ENCODE measurements around the gene MED15. TPM values are rescaled to one million over a fixed set of nuclear protein-coding genes. Genes with fewer than 3 reads are reported as not detected.

MED15 gene
- total RNA-seq, 6 donors from 2014 or later, result 64.2 to 170 (median 123) TPM

DNA sequence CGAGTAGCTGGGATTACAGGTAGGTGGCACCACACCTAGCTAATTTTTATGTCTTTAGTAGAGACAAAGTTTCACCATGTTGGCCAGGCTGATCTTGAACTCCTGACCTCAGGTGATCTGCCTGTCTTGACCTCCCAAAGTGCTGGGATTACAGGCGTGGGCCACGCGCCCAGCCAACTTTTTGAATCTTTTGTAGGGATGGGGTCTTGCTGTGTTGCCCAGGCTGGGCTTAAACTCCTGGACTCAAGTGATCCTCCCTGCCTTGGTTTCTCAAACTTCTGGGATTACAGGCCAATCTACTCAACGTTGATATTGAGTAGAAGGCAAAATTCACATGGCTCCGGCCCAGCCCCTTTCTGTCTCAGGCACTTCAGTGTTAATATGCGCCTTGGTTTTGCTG, 93.9 kb downstream of the MED15 start:
- Histone ChIP-seq H3K27me3 (no peaks in the 10 kb centered on the region), H3K4me3 (no peak overlapping the region), H3K27ac (no peak overlapping the region), H3K9me3 (no peaks in the 10 kb centered on the region), H3K4me1 (peaks cover 0 to 4% (median 3%) of the 10 kb centered on the region in 4 donors), H3K36me3 (no peaks in the 10 kb centered on the region)
- no peak for ATAC-seq (ENCODE audit: low FRiP score in 2 of 2)
- no peak for DNase-seq
- no peak for TF ChIP-seq POLR2AphosphoS5 (IDR thresholded peaks at IDR 0.05)
- TF ChIP-seq EP300 (IDR thresholded peaks at IDR 0.05), result no peak
- TF ChIP-seq POLR2A (IDR thresholded peaks at IDR 0.05), result no peak
- no peak for TF ChIP-seq CTCF (IDR thresholded peaks at IDR 0.05)
- 77 to 78% methylated on average over 7 of the region's 7 CpGs for WGBS, 2 donors

GRCh38 chr22:20602609-20603164, 95.3 kb downstream of the MED15 start:
- Histone ChIP-seq H3K36me3 (no peaks in the 10 kb centered on the region), H3K4me1 (peaks cover 0 to 10% (median 7%) of the 10 kb centered on the region in 4 donors), H3K27me3 (no peaks in the 10 kb centered on the region), H3K4me3 (no peak overlapping the region), H3K27ac (no peak overlapping the region), H3K9me3 (no peaks in the 10 kb centered on the region)
- ATAC-seq (ENCODE audit: low FRiP score in 2 of 2) (no peak), DNase-seq (no peak)
- 73 to 75% methylated on average over 5 to 8 of the region's 8 CpGs for WGBS, 2 donors
- TF ChIP-seq EP300 (IDR thresholded peaks at IDR 0.05) (no peak), CTCF (IDR thresholded peaks at IDR 0.05) (no peak), POLR2A (IDR thresholded peaks at IDR 0.05) (no peak), POLR2AphosphoS5 (IDR thresholded peaks at IDR 0.05) (no peak)

DNA sequence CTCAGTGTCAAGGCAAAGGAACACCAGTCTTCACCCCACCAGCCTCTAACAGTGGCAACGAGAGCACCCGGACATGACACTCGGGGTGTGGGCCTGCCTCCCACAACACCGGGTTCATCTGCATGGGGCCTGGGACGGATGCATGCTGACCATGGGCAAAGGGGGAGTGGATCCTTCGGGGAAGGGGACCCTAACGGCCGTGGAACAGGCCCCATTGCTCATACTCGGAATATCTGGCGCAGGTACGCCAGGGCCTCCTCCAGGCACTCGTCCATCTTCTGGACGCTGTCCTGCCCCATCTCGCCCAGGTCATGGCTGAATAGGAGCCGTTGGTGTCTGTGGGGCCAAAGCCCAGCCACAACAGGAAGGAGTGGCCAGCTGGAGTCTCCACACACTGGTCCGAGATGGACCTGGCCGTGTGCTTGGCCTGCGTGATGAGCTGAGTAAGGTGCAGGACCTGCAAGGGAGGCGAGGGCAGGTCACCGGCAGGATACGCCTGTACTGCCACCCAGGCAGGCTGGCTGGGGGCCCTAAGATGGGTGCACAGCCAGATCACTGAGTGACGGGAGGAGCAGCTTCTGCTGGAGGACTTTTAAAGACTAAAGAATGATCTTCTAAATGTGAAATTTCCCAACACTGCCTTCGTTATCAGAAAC, 96.8 kb downstream of the MED15 start:
- 79 to 85% methylated on average over 13 to 23 of the region's 23 CpGs for WGBS, 2 donors
- Histone ChIP-seq H3K27me3 (no peaks in the 10 kb centered on the region), H3K9me3 (no peaks in the 10 kb centered on the region), H3K4me1 (peaks cover 0 to 10% (median 7%) of the 10 kb centered on the region in 4 donors), H3K4me3 (no peak overlapping the region), H3K36me3 (no peaks in the 10 kb centered on the region), H3K27ac (no peak overlapping the region)
- DNase-seq (no peak), ATAC-seq (ENCODE audit: low FRiP score in 2 of 2) (no peak)
- TF ChIP-seq EP300 (IDR thresholded peaks at IDR 0.05), result no peak

DNA sequence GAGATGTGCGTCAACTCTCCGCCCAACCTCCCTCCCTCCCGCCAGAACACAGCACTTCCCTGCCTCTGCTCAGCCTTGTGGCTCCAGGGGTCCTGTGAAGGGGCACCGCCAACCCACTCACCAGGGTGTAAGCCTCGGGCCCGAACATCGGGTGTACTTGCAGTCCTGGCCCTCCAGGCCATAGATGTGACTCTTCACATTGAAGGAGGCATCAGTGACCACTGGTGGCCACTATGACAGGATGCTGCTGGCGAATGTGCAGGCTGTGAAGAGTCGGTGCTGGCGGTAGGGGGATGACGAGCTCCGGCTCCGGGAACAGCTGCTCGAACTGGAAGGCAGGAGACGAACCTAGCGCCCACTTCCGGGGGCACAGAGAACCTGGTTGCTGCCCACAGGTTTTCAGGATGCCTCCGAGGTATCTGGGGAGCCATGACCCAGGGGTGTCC, 97.4 kb downstream of the MED15 start:
- DNase-seq (no peak), ATAC-seq (ENCODE audit: low FRiP score in 2 of 2) (no peak)
- Histone ChIP-seq H3K36me3 (no peaks in the 10 kb centered on the region), H3K9me3 (no peaks in the 10 kb centered on the region), H3K27ac (no peak overlapping the region), H3K4me1 (peaks cover 0 to 10% (median 7%) of the 10 kb centered on the region in 4 donors), H3K27me3 (no peaks in the 10 kb centered on the region), H3K4me3 (no peak overlapping the region)
- TF ChIP-seq POLR2A (IDR thresholded peaks at IDR 0.05), result no peak
- no peak for TF ChIP-seq EP300 (IDR thresholded peaks at IDR 0.05)
- no peak for TF ChIP-seq POLR2AphosphoS5 (IDR thresholded peaks at IDR 0.05)
- TF ChIP-seq CTCF (IDR thresholded peaks at IDR 0.05), result no peak
- 80 to 87% methylated on average over 16 to 17 of the region's 18 CpGs for WGBS, 2 donors

DNA sequence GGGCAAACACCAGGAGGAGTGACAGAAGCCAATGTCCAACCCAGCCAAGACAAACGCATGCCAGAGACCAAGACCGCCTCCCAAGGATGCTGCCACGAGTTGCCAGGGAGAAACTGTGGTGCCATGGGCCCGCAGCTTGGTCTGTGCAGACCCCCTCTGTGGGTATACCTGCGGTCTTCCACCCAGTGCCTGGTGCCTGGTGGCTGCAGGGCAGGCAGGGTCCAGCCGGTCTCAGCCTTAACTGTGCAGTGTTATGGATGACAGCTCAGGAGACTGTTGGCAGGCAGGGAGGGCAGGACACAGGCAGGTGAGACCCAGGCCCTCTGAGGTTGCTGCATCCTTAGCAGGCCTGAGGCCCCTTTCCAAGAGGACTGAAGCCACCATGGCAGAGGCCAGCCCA, 97.9 kb downstream of the MED15 start:
- 89 to 93% methylated on average over 4 to 6 of the region's 6 CpGs for WGBS, 2 donors

More for the DNA sequence above, 97.9 kb downstream of the MED15 start:
- TF ChIP-seq EP300 (IDR thresholded peaks at IDR 0.05), result no peak
- TF ChIP-seq POLR2A (IDR thresholded peaks at IDR 0.05), result no peak
- TF ChIP-seq POLR2AphosphoS5 (IDR thresholded peaks at IDR 0.05), result no peak
- no peak for TF ChIP-seq CTCF (IDR thresholded peaks at IDR 0.05)
- ATAC-seq (ENCODE audit: low FRiP score in 2 of 2) (no peak), DNase-seq (no peak)
- no peaks in the 10 kb centered on the region for H3K36me3 ChIP-seq
- no peak overlapping the region for H3K27ac ChIP-seq
- H3K4me1 ChIP-seq, result peaks cover 0 to 10% (median 7%) of the 10 kb centered on the region in 4 donors
- H3K4me3 ChIP-seq, result no peak overlapping the region
- no peaks in the 10 kb centered on the region for H3K9me3 ChIP-seq
- H3K27me3 ChIP-seq, result no peaks in the 10 kb centered on the region
